Inferior parietal cortex (tissue), 1 donor: ENCODE results near the gene AFMID.

Source experiments
- DNase-seq: peaks from one replicate; pipeline ENCODE4 v3.0.0-alpha.2; 2016; ENCODE audit errors: extremely low spot score

AFMID gene

GRCh38 chr17:78255029-78255656, 68.0 kb downstream of the AFMID start:
- DNase-seq = no peak

DNA sequence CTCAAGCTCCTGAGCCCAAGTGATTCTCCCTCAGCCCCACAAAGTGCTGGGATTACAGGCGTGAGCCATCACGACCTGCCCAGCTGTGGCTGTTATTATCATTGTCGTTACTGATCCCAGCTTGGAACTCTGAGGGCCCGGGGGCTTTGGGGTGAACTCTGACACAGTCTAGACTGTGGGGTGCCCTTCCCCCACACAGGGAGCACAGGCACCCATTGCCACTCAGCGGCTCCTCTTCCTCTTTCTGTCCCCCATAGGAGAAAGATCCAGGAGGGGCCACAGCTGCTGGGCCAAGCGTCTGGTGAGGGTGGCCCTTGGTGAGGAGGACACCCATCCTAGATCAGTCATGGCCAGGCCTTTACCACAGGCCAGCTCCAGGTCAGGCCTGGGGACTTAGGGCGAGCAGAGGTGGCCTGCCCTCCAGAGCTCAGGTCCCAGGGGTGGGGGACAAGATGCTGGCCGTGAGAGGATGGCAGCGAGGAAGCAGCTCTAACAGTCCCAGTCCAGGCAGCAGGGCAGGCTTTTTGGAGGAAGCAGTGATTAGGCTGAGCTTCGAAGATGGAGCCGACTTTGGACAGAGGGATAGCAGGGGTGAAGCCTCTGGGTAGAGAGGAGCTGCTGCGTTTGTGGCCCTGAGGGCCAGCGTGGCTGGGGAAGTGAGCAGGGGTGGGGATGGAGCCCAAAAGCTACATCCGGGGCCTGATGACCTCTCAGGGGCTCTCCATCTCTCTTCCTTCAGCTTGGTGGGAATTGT, 69.0 kb downstream of the AFMID start:
- no peak for DNase-seq

DNA sequence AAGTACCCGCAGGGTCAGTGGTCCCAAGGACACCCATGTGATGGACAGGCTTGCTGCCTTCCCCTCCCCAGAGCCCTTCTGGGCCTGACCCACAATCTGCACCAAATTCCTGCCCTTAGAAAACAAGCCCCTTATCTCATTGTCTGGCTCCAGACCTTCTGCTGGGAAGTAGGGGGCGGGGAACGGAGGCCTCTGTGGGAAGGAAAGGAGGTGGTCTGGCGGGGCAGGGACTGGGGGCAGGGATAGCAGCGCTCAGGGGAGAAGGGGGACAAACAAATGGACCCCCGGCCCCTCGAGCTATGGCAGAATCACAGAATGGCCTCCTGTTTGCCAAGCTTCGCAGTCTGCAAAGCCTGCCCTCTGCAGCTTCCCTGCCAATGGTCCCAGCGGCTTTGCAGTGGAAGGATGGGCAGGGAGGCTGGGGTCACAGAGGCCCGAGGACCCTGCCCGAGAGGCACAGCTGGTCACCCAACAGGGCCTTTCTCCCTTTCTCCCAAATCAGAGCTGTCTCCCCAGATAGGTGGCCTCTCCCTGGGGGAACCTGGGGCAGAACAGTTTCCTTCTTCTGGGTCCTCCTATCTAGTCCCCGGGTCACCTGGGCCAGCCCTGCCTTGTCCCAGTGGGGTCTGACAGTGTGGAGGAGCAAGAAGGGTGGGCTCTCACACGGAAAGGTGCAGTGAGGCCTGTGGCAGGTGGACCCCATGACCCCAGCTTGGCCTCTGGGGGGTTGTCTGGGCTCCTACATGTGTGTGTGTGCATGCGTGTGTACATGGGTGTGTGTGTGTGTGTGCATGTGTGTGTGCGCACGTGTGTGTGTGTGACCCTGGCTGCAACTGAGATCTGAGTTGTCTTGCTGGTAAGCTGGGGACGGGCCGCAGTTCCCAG, 69.8 kb downstream of the AFMID start:
- DNase-seq = no peak
